GM12864 (cell line): ENCODE measurements around the gene RELCH.

ENCODE experiments used
- DNase-seq: peaks from one replicate; pipeline ENCODE4 v3.0.0-alpha.2; 2011; ENCODE audit warnings: low read depth
- H3K4me3 ChIP-seq: 2 replicates; pipeline ENCODE4 v1.5.1; 2011; ENCODE audit warnings: mild to moderate bottlenecking, low read depth, low read length, control low read depth
- CTCF ChIP-seq: IDR thresholded peaks from 2 replicates; pipeline ENCODE4 v1.5.1; 2011; ENCODE audit warnings: low read depth, mild to moderate bottlenecking, moderate library complexity, low read length, control low read depth, inconsistent platforms; ENCODE audit errors: missing control alignments

The RELCH gene

GRCh38 chr18:62300359-62300963, 113.4 kb downstream of the RELCH start:
- no peak for DNase-seq
- no peak for TF ChIP-seq CTCF
- H3K4me3 ChIP-seq: no peak overlapping the region

- DNase-seq: no peak
- TF ChIP-seq CTCF: no peak
- H3K4me3 ChIP-seq: no peak overlapping the region
These were observed 114.3 kb downstream of the RELCH start for GRCh38 chr18:62301322-62301721.

- DNase-seq: no peak
- H3K4me3 ChIP-seq: no peak overlapping the region
- no peak for TF ChIP-seq CTCF
These were observed 125.8 kb downstream of the RELCH start for GRCh38 chr18:62312851-62313250.

- no peak for TF ChIP-seq CTCF
- H3K4me3 ChIP-seq: no peak overlapping the region
- DNase-seq: no peak
These were observed 131.4 kb downstream of the RELCH start for GRCh38 chr18:62318228-62319180.

GRCh38 chr18:62321201-62321600, 134.1 kb downstream of the RELCH start:
- no peak overlapping the region for H3K4me3 ChIP-seq
- no peak for TF ChIP-seq CTCF
- DNase-seq: no peak

- TF ChIP-seq CTCF: no peak
- no peak for DNase-seq
- no peak overlapping the region for H3K4me3 ChIP-seq
These were observed 136.6 kb downstream of the RELCH start for GRCh38 chr18:62323483-62324180.
